ENCODE results near the gene AK5.
"Not testable (repeated sequence)": the region's sequence is repeated elsewhere in the genome, so short reads cannot be mapped to it uniquely, and the experiment has no call there.

DNA sequence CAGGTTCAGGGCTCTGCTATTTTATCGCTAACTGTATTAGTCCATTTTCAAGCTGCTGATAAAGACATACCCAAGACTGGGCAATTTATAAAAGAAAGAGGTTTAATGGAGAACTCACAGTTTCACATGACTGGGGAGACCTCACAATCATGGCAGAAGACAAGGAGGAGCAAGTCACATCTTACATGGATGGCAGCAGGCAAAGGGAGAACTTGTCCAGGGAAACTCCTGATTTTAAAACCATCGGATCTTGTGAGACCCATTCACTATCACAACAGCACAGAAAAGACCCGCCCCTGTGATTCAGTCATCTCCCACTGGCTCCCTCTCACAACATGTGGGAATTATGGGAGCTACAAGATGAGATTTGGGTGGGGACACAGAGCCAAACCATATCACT lies 136.2 kb downstream of the AK5 start:
- TF ChIP-seq, protein P1, sequence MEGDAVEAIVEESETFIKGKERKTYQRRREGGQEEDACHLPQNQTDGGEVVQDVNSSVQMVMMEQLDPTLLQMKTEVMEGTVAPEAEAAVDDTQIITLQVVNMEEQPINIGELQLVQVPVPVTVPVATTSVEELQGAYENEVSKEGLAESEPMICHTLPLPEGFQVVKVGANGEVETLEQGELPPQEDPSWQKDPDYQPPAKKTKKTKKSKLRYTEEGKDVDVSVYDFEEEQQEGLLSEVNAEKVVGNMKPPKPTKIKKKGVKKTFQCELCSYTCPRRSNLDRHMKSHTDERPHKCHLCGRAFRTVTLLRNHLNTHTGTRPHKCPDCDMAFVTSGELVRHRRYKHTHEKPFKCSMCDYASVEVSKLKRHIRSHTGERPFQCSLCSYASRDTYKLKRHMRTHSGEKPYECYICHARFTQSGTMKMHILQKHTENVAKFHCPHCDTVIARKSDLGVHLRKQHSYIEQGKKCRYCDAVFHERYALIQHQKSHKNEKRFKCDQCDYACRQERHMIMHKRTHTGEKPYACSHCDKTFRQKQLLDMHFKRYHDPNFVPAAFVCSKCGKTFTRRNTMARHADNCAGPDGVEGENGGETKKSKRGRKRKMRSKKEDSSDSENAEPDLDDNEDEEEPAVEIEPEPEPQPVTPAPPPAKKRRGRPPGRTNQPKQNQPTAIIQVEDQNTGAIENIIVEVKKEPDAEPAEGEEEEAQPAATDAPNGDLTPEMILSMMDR (IDR thresholded peaks at IDR 0.05) = not testable (repeated sequence)
- TF ChIP-seq POLR2A, POLR2AphosphoS5 (IDR thresholded peaks at IDR 0.05): not testable (repeated sequence)

Measured in suprapubic skin (tissue), 4 donors.